K562 (cell line): ENCODE data around the gene SLC39A3. TPM values are rescaled to one million over a fixed set of nuclear protein-coding genes. Genes with fewer than 3 reads are reported as not detected.

Experiments
- ATAC-seq: fragments of 200-7000 bp; cut with Tn5 transposase; 3 replicates; pipeline ENCODE4 v1.9.1; 2020; ENCODE audit warnings: moderate library complexity
- BruUV-seq: library from RNA; stranded (reverse); fragments of 400-500 nt; replicated peaks from 2 replicates; lab custom pipeline; 2021; lab: Mats Ljungman, UMichigan
- CTCF ChIA-PET: fragments of 300-600 bp; formaldehyde crosslinking; extraction: SDS; loops from one replicate; lab custom pipeline; 2021; ENCODE audit warnings: low intra/inter-chr PET ratio; lab: Yijun Ruan, JAX
- POLR2A ChIA-PET: fragments of 300-600, 350-650 bp; sonication (Branson Sonifier 250); formaldehyde crosslinking; extraction: SDS; loops from one replicate; lab custom pipeline; 2021; ENCODE audit warnings: antibody characterized with exemption, inconsistent platforms; lab: Yijun Ruan, JAX
- DNase-seq, 4 experiments: peaks; one replicate each; pipeline versions ENCODE4 v3.0.0 to v3.0.0-alpha.2; 2011 to 2018; ENCODE audit warnings: low spot score in 3 of 4, mixed read lengths in 3 of 4; ENCODE audit errors: extremely low read depth in 1 of 4
- FAIRE-seq: peaks from 2 replicates; lab custom pipeline; 2011; peaks lifted over from hg19 to GRCh38; lab: Jason Lieb, UNC
- H2AFZ ChIP-seq: 2 replicates; pipeline ENCODE4 v1.6.0; 2011; ENCODE audit warnings: low read depth, low read length, control low read depth, inconsistent platforms
- H3K27ac ChIP-seq: fragments of 200-600 bp; 3 replicates; pipeline ENCODE4 v1.8.0; 2011; ENCODE audit warnings: low read depth, mild to moderate bottlenecking, control low read depth, inconsistent platforms, low read length, moderate library complexity, mixed read lengths; ENCODE audit errors: extremely low read depth
- H3K27me3 ChIP-seq, 2 experiments: fragments of 300-600 bp in 1 of 2; 2 replicates in 1 of 2; 3 replicates in 1 of 2; pipeline versions ENCODE4 v1.6.0 to v1.8.0; 2011; ENCODE audit warnings: inconsistent platforms in 2 of 2, low read length in 2 of 2, mild to moderate bottlenecking in 1 of 2, mixed read lengths in 1 of 2, moderate library complexity in 1 of 2; ENCODE audit not compliant: control insufficient read depth in 2 of 2, insufficient read depth in 2 of 2
- H3K36me3 ChIP-seq: fragments of 300-600 bp; 3 replicates; pipeline ENCODE4 v1.8.0; 2011; ENCODE audit warnings: mild to moderate bottlenecking, low read length, inconsistent platforms; ENCODE audit not compliant: control insufficient read depth, insufficient read depth
- H3K4me1 ChIP-seq, 2 experiments: fragments of 200-600 bp in 1 of 2; replicated peaks in 1 of 2; 2 replicates in 1 of 2; 3 replicates in 1 of 2; pipeline versions ENCODE4 v1.5.1 to v1.8.0; 2011; ENCODE audit warnings: inconsistent platforms in 2 of 2, low read length in 2 of 2, mild to moderate bottlenecking in 1 of 2, mixed read lengths in 1 of 2, moderate library complexity in 1 of 2; ENCODE audit not compliant: control insufficient read depth in 2 of 2, insufficient read depth in 2 of 2
- H3K4me2 ChIP-seq: 2 replicates; pipeline ENCODE4 v1.6.1; 2011; ENCODE audit warnings: low read length, control low read depth, inconsistent platforms, mixed read lengths; ENCODE audit not compliant: insufficient read depth
- H3K4me3 ChIP-seq: fragments of 200-600 bp; sonication (generic), shearing (Covaris generic); 2 replicates; pipeline ENCODE4 v1.5.1; 2016; ENCODE audit warnings: control low read depth, inconsistent platforms
- H3K79me2 ChIP-seq: fragments of 200-600 bp; 3 replicates; pipeline ENCODE4 v1.8.0; 2011; ENCODE audit warnings: low read length, inconsistent platforms; ENCODE audit not compliant: control insufficient read depth, insufficient read depth
- H3K9ac ChIP-seq, 2 experiments: 2 replicates each; pipeline versions ENCODE4 v1.6.0 to v1.6.1; 2011; ENCODE audit warnings: low read depth in 2 of 2, low read length in 2 of 2, control low read depth in 1 of 2, inconsistent platforms in 1 of 2, mild to moderate bottlenecking in 1 of 2, mixed read lengths in 1 of 2; ENCODE audit not compliant: insufficient read depth in 1 of 2
- H3K9me1 ChIP-seq: one replicate; pipeline ENCODE4 v1.6.0; 2011; ENCODE audit warnings: inconsistent platforms, mild to moderate bottlenecking, low read length, moderate library complexity; ENCODE audit not compliant: control insufficient read depth, insufficient read depth
- H3K9me3 ChIP-seq: replicated peaks from 2 replicates; pipeline ENCODE4 v1.5.1; 2011; ENCODE audit warnings: low read depth, low read length, inconsistent platforms; ENCODE audit not compliant: control insufficient read depth, insufficient read depth
- H4K20me1 ChIP-seq: replicated peaks from 2 replicates; pipeline ENCODE4 v1.6.1; 2011; ENCODE audit warnings: low read length, inconsistent platforms, mixed read lengths; ENCODE audit not compliant: control insufficient read depth, insufficient read depth
- CHD7 ChIP-seq: fragments of 200-600 bp; sonication (generic); IDR thresholded peaks from one replicate; pipeline ENCODE4 v1.6.1; 2012; ENCODE audit warnings: mild to moderate bottlenecking, low read depth, low read length, inconsistent platforms
- PKNOX1 ChIP-seq: fragments of 450-650 bp; IDR thresholded peaks from 2 replicates; pipeline ENCODE4 v1.6.1; 2016
- SMAD2 ChIP-seq: fragments of 150-350 bp; IDR thresholded peaks from 2 replicates; pipeline ENCODE4 v1.6.1; 2014; ENCODE audit warnings: low read depth, mild to moderate bottlenecking, low read length
- STAT5A ChIP-seq: IDR thresholded peaks from 2 replicates; pipeline ENCODE4 v1.6.1; 2012; ENCODE audit warnings: low read length, inconsistent platforms, borderline replicate concordance
- ZNF354B ChIP-seq: fragments of 250-450 bp; sonication (Bioruptor Pico); IDR thresholded peaks from 2 replicates; pipeline ENCODE4 v1.4.0; 2020
- WGBS: fragments of 100-300 bp; shearing (Covaris generic); methylation state at CpG from one replicate; pipeline ENCODE4 v1.1.6; 2016; ENCODE audit warnings: low coverage, mixed read lengths; ENCODE audit not compliant: insufficient coverage; ENCODE audit errors: missing lambda C conversion rate; 5-methylcytosine and 5-hydroxymethylcytosine counted together
- in situ Hi-C: fragments of 300-500 bp; cut with MboI; formaldehyde crosslinking; loops from 4 replicates; pipeline ENCODE4 v1.15.0; 2018; ENCODE audit warnings: inconsistent platforms, mixed read lengths
- intact Hi-C: fragments of 100-400 bp; cut with micrococcal nuclease; formaldehyde crosslinking; loops from 2 replicates; pipeline ENCODE4 v1.14.2; 2022
- polyA plus RNA-seq, 8 experiments: library from polyadenylated mRNA; depleted of rRNA in 4 of 8; stranded (reverse) in 5 of 8; unstranded in 3 of 8; fragments of >200 nt; fragmentation: Nextera tagmentation in 2 of 8; fragmentation: Illumina TruSeq in 1 of 8; extraction: Ambion mirVana in 2 of 8; extraction: Trizol in 1 of 8; gene quantifications; 2 replicates each; pipeline versions ENCODE4 v1.2.1 to v1.2.3, GENCODE V29; 2011 to 2014; ENCODE audit warnings: inconsistent platforms in 1 of 8, missing spikeins in 1 of 8
- total RNA-seq, 7 experiments: library from RNA; depleted of rRNA in 6 of 7; stranded (reverse); fragments of >200 nt in 6 of 7; fragmentation: Illumina TruSeq in 2 of 7; extraction: Trizol in 2 of 7; gene quantifications; 2 replicates each; pipeline versions ENCODE4 v1.2.1 to v1.2.3, GENCODE V29; 2011 to 2021; ENCODE audit warnings: low replicate concordance in 1 of 7
- TF ChIP-seq, protein P1 (sequence below): fragments of 450-650 bp; IDR thresholded peaks from 2 replicates; pipeline ENCODE4 v1.6.1; 2016; ENCODE audit warnings: antibody characterized with exemption

SLC39A3 gene
- total and polyA plus RNA-seq, 9 of the 15 experiments (the other 6 are each of a cell fraction or from before 2014, with no cell fraction given): 2.3 to 215 (median 127) TPM

GRCh38 chr19:2756921-2757881 is 17.4 kb upstream of the SLC39A3 start:
- in situ Hi-C loops: no loop called here
- TF ChIP-seq ZNF354B (CRISPR knock-in tag) (no peak), SMAD2 (no peak), CHD7 (no peak), PKNOX1 (no peak), STAT5A (no peak)
- TF ChIP-seq, protein P1, sequence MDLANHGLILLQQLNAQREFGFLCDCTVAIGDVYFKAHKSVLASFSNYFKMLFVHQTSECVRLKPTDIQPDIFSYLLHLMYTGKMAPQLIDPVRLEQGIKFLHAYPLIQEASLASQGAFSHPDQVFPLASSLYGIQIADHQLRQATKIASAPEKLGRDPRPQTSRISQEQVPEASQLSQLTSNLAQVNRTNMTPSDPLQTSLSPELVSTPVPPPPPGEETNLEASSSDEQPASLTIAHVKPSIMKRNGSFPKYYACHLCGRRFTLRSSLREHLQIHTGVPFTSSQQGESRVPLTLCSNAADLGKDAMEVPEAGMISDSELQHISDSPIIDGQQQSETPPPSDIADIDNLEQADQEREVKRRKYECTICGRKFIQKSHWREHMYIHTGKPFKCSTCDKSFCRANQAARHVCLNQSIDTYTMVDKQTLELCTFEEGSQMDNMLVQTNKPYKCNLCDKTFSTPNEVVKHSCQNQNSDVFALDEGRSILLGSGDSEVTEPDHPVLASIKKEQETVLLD: no peak

More at GRCh38 chr19:2756921-2757881, 17.4 kb upstream of the SLC39A3 start:
- ChIA-PET POLR2A (interaction anchor here (1.1 kb wide), 1 partner anchor 18 kb away, joined by 3 read pairs; no protein-coding TSS in a partner anchor), CTCF (interaction anchor here (0.6 kb wide), 1 partner anchor 511 kb away, joined by 6 read pairs; no protein-coding TSS in a partner anchor)
- Histone ChIP-seq H4K20me1 (no peaks in the 10 kb centered on the region), H3K9ac (no peak overlapping the region; a peak in 1 of 4 replicates), H3K4me2 (no peak overlapping the region), H3K4me1 (peaks cover 0 to 12% of the 10 kb centered on the region in 2 experiments; a peak in 1 of 5 replicates), H3K9me3 (no peaks in the 10 kb centered on the region), H3K27ac (no peak overlapping the region), H3K79me2 (no peaks in the 10 kb centered on the region), H2AFZ (no peak overlapping the region), H3K4me3 (no peak overlapping the region), H3K36me3 (peaks cover 84% of the 10 kb centered on the region; the same call in 2 of the 3 replicates), H3K9me1 (no peaks in the 10 kb centered on the region), H3K27me3 (no peaks in the 10 kb centered on the region)
- ATAC-seq (no peak), DNase-seq (no peak), FAIRE-seq (no peak)
- WGBS: 97% methylated on average over 33 of the region's 48 CpGs
- intact Hi-C loops: no loop called here
- BruUV-seq: no TSS peak
